Endothelial cell of umbilical vein (primary cell): ENCODE data around the gene CYP27A1. TPM values are rescaled to one million over a fixed set of nuclear protein-coding genes. Genes with fewer than 3 reads are reported as not detected.
A peak's percentile ranks its signal among the peaks of the same experiment; 100 is the strongest.

Experiments used
- BruUV-seq: library from RNA; stranded (reverse); fragments of 400-500 nt; replicated peaks from 2 replicates; lab custom pipeline; 2021; lab: Mats Ljungman, UMichigan
- CTCF ChIA-PET: fragments of 300-600, 350-600 bp; sonication (Branson Sonifier 250); formaldehyde crosslinking; loops from one replicate; lab custom pipeline; 2021; ENCODE audit warnings: antibody characterized with exemption, inconsistent platforms; lab: Charles Lee
- POLR2A ChIA-PET: fragments of 300-600, 350-600 bp; sonication (Branson Sonifier 250); formaldehyde crosslinking; loops from one replicate; lab custom pipeline; 2021; ENCODE audit warnings: antibody characterized with exemption, inconsistent platforms; lab: Charles Lee
- DNase-seq: peaks from one replicate; pipeline ENCODE4 v3.0.0-alpha.2; 2011; ENCODE audit warnings: low read depth, low spot score
- FAIRE-seq: peaks from 2 replicates; lab custom pipeline; 2011; peaks lifted over from hg19 to GRCh38; lab: Jason Lieb, UNC
- H2AFZ ChIP-seq: 2 replicates; pipeline ENCODE4 v1.6.0; 2012; ENCODE audit warnings: low read depth, low read length, control low read depth, inconsistent platforms
- H3K27ac ChIP-seq: 2 replicates; pipeline ENCODE4 v1.5.1; 2011; ENCODE audit warnings: low read depth, mild to moderate bottlenecking, control low read depth, low read length, moderate library complexity; ENCODE audit not compliant: insufficient read depth
- H3K27me3 ChIP-seq, 2 experiments: 2 replicates each; pipeline versions ENCODE4 v1.6.0 to v1.6.1; 2011; ENCODE audit warnings: low read length in 2 of 2, mixed read lengths in 1 of 2; ENCODE audit not compliant: control insufficient read depth in 2 of 2, insufficient read depth in 2 of 2
- H3K36me3 ChIP-seq, 2 experiments: 2 replicates in 1 of 2; 3 replicates in 1 of 2; pipeline ENCODE4 v1.5.1; 2011; ENCODE audit warnings: low read length in 2 of 2, mild to moderate bottlenecking in 1 of 2, moderate library complexity in 1 of 2; ENCODE audit not compliant: control insufficient read depth in 2 of 2, insufficient read depth in 2 of 2; ENCODE audit errors: extremely low read depth in 1 of 2
- H3K4me1 ChIP-seq: 3 replicates; pipeline ENCODE4 v1.5.1; 2011; ENCODE audit warnings: mild to moderate bottlenecking, low read length; ENCODE audit not compliant: control insufficient read depth, insufficient read depth; ENCODE audit errors: extremely low read depth
- H3K4me2 ChIP-seq: 2 replicates; pipeline ENCODE4 v1.6.1; 2011; ENCODE audit warnings: low read length, control low read depth, mixed read lengths; ENCODE audit not compliant: insufficient read depth
- H3K4me3 ChIP-seq, 3 experiments: fragments of 200-600 bp in 1 of 3; sonication (generic), shearing (Covaris generic) in 1 of 3; replicated peaks in 1 of 3; 2 replicates each; pipeline ENCODE4 v1.5.1; 2011 to 2016; ENCODE audit warnings: control low read depth in 3 of 3, low read length in 3 of 3, mild to moderate bottlenecking in 2 of 3, inconsistent platforms in 1 of 3, low read depth in 1 of 3, moderate library complexity in 1 of 3; ENCODE audit not compliant: insufficient read depth in 1 of 3
- H3K79me2 ChIP-seq: 2 replicates; pipeline ENCODE4 v1.6.0; 2012; ENCODE audit warnings: low read length, inconsistent platforms; ENCODE audit not compliant: control insufficient read depth, insufficient read depth
- H3K9ac ChIP-seq: replicated peaks from 2 replicates; pipeline ENCODE3; 2011; ENCODE audit warnings: low read length, control low read depth; ENCODE audit not compliant: insufficient read depth; ENCODE audit errors: extremely low read depth
- H3K9me1 ChIP-seq: replicated peaks from 3 replicates; pipeline ENCODE4 v1.6.0; 2011; ENCODE audit warnings: mild to moderate bottlenecking, low read length; ENCODE audit not compliant: control insufficient read depth, insufficient read depth; ENCODE audit errors: extremely low read depth
- H3K9me3 ChIP-seq: replicated peaks from 2 replicates; pipeline ENCODE4 v1.5.1; 2012; ENCODE audit warnings: low read length, inconsistent platforms; ENCODE audit not compliant: control insufficient read depth, insufficient read depth
- H4K20me1 ChIP-seq: replicated peaks from 2 replicates; pipeline ENCODE3; 2011; ENCODE audit warnings: mild to moderate bottlenecking, low read length; ENCODE audit not compliant: control insufficient read depth, insufficient read depth; ENCODE audit errors: extremely low read depth
- FOS ChIP-seq: IDR thresholded peaks from 2 replicates; pipeline ENCODE4 v1.6.1; 2011; ENCODE audit warnings: mild to moderate bottlenecking, low read length, moderate library complexity, borderline replicate concordance; ENCODE audit not compliant: insufficient read depth
- GATA2 ChIP-seq: IDR thresholded peaks from 2 replicates; pipeline ENCODE4 v1.7.0; 2011; ENCODE audit warnings: low read depth, mild to moderate bottlenecking, moderate library complexity, mixed read lengths, low read length; ENCODE audit not compliant: insufficient read length, insufficient read depth
- JUN ChIP-seq: IDR thresholded peaks from 2 replicates; pipeline ENCODE4 v1.6.1; 2011; ENCODE audit warnings: borderline replicate concordance, low read depth; ENCODE audit not compliant: insufficient read length, insufficient read depth
- MYC ChIP-seq: IDR thresholded peaks from one replicate; pipeline ENCODE4 v1.6.1; 2011; ENCODE audit warnings: mild to moderate bottlenecking, low read depth, low read length
- POLR2A ChIP-seq: IDR thresholded peaks from 2 replicates; pipeline ENCODE4 v1.6.1; 2012; ENCODE audit warnings: low read depth, mild to moderate bottlenecking, control low read depth, low read length
- POLR2AphosphoS5 ChIP-seq: IDR thresholded peaks from 2 replicates; pipeline ENCODE4 v1.6.1; 2012; ENCODE audit warnings: low read depth, mild to moderate bottlenecking, control low read depth, low read length, moderate library complexity; ENCODE audit not compliant: insufficient read depth
- dilution Hi-C: fragments of 300-500 bp; cut with MboI; formaldehyde crosslinking; loops from one replicate; pipeline ENCODE4 v1.15.0; 2019; ENCODE audit warnings: low sequenced_read_pairs; ENCODE audit not compliant: extremely low pct_ligation_motif_present
- intact Hi-C: fragments of 100-400 bp; cut with micrococcal nuclease; formaldehyde crosslinking; loops from one replicate; pipeline ENCODE4 v1.10.0; 2022
- polyA plus RNA-seq, 4 experiments: library from polyadenylated mRNA; depleted of rRNA in 3 of 4; stranded (reverse) in 3 of 4; unstranded in 1 of 4; fragments of >200 nt; gene quantifications; 2 replicates each; pipeline versions ENCODE4 v1.2.1 to v1.2.3, GENCODE V29; 2011 to 2012; ENCODE audit warnings: missing spikeins in 1 of 4
- total RNA-seq: library from RNA; stranded (reverse); gene quantifications from 2 replicates; pipeline ENCODE4 v1.2.3, GENCODE V29; 2021
- TF ChIP-seq, protein P1 (sequence below), 2 donors: IDR thresholded peaks; 1 replicate in 1 of 2; 2 replicates in 1 of 2; pipeline ENCODE4 v1.5.1; 2011; ENCODE audit warnings: low read length in 2 of 2, mild to moderate bottlenecking in 2 of 2, moderate library complexity in 2 of 2, control low read depth in 1 of 2, inconsistent platforms in 1 of 2, low read depth in 1 of 2; ENCODE audit not compliant: insufficient read depth in 1 of 2; ENCODE audit errors: extremely low read depth in 1 of 2
- TF ChIP-seq, protein P2 (sequence below): IDR thresholded peaks from 2 replicates; pipeline ENCODE4 v1.6.1; 2011; ENCODE audit not compliant: insufficient read depth, insufficient read length

Gene CYP27A1
- total and polyA plus RNA-seq, 2 donors (not counting 3 experiments of a cell fraction or from before 2014, with no cell fraction given): 15.1 to 34.9 TPM

DNA sequence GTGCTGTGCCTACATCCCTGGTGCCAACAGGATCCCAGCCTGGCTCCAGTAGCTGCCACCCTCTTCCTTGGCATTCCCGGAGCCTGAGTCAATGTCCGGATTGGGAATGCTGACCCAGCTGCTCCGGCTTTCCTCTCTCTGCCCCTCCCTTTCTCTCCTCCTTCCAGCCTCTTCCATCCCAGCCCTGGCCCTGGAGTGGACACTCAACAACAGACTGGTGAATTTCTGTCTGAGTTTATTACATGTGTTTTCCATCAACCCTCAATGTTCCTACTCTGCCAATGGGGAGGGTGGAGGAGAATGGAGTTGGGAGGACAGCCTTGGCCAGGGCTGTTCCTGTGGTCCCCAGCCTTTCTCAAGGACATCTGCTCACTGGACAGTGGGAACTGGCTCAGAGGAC lies 50.6 kb downstream of the CYP27A1 start:
- H3K9me1 ChIP-seq: no peaks in the 10 kb centered on the region
- peak overlapping the region; percentile 65 for H3K27ac ChIP-seq
- H3K4me2 ChIP-seq: peak overlapping the region; percentile 50
- H3K36me3 ChIP-seq: no peaks in the 10 kb centered on the region
- peaks cover 0 to 2% of the 10 kb centered on the region in 2 experiments for H3K27me3 ChIP-seq
- peaks cover 17% of the 10 kb centered on the region for H3K4me1 ChIP-seq
- peak; percentile 98 for FAIRE-seq
- ChIA-PET POLR2A (no interaction called here), CTCF (interaction anchor here (0.7 to 3.5 kb wide), 5 partner anchors 9 to 122 kb away, joined by 3 to 44 read pairs (median 7); partner anchors contain the start of gene TTLL4)
- peak overlapping the region; percentile 87 for H2AFZ ChIP-seq
- TF ChIP-seq FOS: peak; percentile 81
- peak; percentile 74 for TF ChIP-seq JUN
- no peak for TF ChIP-seq GATA2
- no peak for TF ChIP-seq MYC
- TF ChIP-seq, protein P1, sequence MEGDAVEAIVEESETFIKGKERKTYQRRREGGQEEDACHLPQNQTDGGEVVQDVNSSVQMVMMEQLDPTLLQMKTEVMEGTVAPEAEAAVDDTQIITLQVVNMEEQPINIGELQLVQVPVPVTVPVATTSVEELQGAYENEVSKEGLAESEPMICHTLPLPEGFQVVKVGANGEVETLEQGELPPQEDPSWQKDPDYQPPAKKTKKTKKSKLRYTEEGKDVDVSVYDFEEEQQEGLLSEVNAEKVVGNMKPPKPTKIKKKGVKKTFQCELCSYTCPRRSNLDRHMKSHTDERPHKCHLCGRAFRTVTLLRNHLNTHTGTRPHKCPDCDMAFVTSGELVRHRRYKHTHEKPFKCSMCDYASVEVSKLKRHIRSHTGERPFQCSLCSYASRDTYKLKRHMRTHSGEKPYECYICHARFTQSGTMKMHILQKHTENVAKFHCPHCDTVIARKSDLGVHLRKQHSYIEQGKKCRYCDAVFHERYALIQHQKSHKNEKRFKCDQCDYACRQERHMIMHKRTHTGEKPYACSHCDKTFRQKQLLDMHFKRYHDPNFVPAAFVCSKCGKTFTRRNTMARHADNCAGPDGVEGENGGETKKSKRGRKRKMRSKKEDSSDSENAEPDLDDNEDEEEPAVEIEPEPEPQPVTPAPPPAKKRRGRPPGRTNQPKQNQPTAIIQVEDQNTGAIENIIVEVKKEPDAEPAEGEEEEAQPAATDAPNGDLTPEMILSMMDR (IDR thresholded peaks at IDR 0.05; ENCODE audit: extremely low read depth in 1 of 2, insufficient read depth in 1 of 2, low read depth in 1 of 2, low read length in 2 of 2): no peak
- TF ChIP-seq, protein P2, sequence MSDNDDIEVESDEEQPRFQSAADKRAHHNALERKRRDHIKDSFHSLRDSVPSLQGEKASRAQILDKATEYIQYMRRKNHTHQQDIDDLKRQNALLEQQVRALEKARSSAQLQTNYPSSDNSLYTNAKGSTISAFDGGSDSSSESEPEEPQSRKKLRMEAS: no peak
- TF ChIP-seq POLR2AphosphoS5: peak; percentile 88
- TF ChIP-seq POLR2A: no peak
- H4K20me1 ChIP-seq: no peaks in the 10 kb centered on the region
- no peak overlapping the region for H3K4me3 ChIP-seq
- DNase-seq: peak; percentile 71
- intact Hi-C loops (loop anchor here (1.0 to 2.0 kb wide), 2 partner anchors 50 to 101 kb away; partner anchors contain the start of gene CYP27A1), dilution Hi-C loops (no loop called here)
- H3K79me2 ChIP-seq: no peaks in the 10 kb centered on the region
- BruUV-seq: no TSS peak
- H3K9ac ChIP-seq: peak overlapping the region; percentile 8
- no peaks in the 10 kb centered on the region for H3K9me3 ChIP-seq
